Spinal cord (tissue), 10 donors: Measurements from ENCODE around the gene KLHDC7B. TPM values are rescaled to one million over a fixed set of nuclear protein-coding genes. Genes with fewer than 3 reads are reported as not detected.
"Not testable (repeated sequence)": the region's sequence is repeated elsewhere in the genome, so short reads cannot be mapped to it uniquely, and the experiment has no call there.

Experiments
- DNase-seq, 6 donors: peaks; one replicate each; pipeline versions ENCODE4 v3.0.0 to v3.0.0-alpha.2; 2013 to 2015; ENCODE audit warnings: low spot score in 6 of 6, low read depth in 4 of 6
- H3K27ac ChIP-seq: one replicate; pipeline ENCODE4 v1.5.1; 2013; ENCODE audit warnings: low read depth, low read length, control low read depth
- H3K27me3 ChIP-seq: one replicate; pipeline ENCODE4 v1.6.1; 2013; ENCODE audit warnings: low read length; ENCODE audit not compliant: control insufficient read depth, insufficient read depth
- H3K36me3 ChIP-seq: one replicate; pipeline ENCODE4 v1.6.1; 2013; ENCODE audit warnings: low read length; ENCODE audit not compliant: control insufficient read depth, insufficient read depth
- H3K4me1 ChIP-seq: one replicate; pipeline ENCODE4 v1.6.1; 2013; ENCODE audit warnings: low read length; ENCODE audit not compliant: control insufficient read depth, insufficient read depth
- H3K4me3 ChIP-seq: one replicate; pipeline ENCODE4 v1.5.1; 2013; ENCODE audit warnings: low read depth, low read length, control low read depth
- H3K9me3 ChIP-seq: one replicate; pipeline ENCODE4 v1.6.1; 2013; ENCODE audit warnings: low read length; ENCODE audit not compliant: control insufficient read depth, insufficient read depth
- WGBS: methylation state at CpG from one replicate; pipeline ENCODE4 v1.1.5; 2013; ENCODE audit warnings: missing lambda C conversion rate; ENCODE audit not compliant: insufficient coverage; 5-methylcytosine and 5-hydroxymethylcytosine counted together
- polyA plus RNA-seq, 2 donors: library from polyadenylated mRNA; unstranded; fragments of 120-200 nt; gene quantifications; one replicate each; pipeline ENCODE4 v1.2.1, GENCODE V29; 2013; ENCODE audit not compliant: insufficient read length in 2 of 2
- total RNA-seq, 2 donors: library from RNA; depleted of rRNA in 1 of 2; stranded (reverse); fragments of 120-200 nt in 1 of 2; fragments of >200 nt in 1 of 2; gene quantifications; one replicate each; pipeline versions ENCODE4 v1.2.3 to v1.2.4, GENCODE V29; 2013 to 2014
- donor health status: healthy.

The KLHDC7B gene
- total and polyA plus RNA-seq, 4 donors: 0.06 to 0.22 TPM; not detected in 2

DNA sequence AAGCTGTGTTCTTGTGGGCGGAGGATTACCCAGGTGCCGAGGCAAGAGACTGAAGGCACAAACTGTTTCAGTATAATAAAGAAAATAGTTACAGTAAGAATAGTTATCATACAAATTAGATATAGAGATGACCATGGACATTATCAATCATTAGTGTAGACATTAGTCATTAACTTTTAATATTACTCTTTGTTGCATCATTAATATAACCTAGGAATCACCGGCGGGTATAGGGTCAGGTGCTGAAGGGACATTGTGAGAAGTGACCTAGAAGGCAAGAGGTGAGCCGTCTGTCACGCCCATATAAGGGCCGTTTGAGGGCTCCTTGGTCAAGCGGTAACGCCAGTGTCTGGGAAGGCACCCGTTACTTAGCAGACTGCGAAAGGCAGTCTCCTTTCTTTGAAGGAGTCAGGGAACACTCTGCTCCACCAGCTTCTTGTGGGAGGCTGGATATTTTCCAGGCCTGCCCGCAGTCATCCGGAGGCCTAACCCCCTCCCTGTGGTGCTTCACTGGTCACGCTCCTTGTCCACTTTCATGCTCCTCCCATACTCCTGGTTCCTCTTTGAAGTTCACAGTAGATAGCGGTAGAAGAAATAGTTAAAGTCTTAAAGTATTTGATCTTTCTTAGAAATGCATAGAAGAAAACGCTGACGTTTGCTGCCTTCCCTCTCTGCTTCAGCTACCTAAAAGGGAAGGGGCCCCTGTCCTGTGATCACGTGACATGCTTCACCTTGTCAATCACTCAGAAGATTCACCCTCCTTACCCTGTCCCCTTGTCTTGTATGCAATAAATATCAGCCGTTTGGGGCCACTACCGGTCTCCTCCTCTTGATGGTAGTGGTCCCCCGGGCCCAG lies 11.6 kb upstream of the KLHDC7B start:
- not testable (repeated sequence) for H3K36me3 ChIP-seq, DNase-seq, H3K9me3 ChIP-seq, H3K4me3 ChIP-seq, H3K27ac ChIP-seq
- peaks cover 32% of the 10 kb centered on the region for H3K4me1 ChIP-seq
- peaks cover 61% of the 10 kb centered on the region for H3K27me3 ChIP-seq
- WGBS: 57% methylated on average over 8 of the region's 21 CpGs

DNA sequence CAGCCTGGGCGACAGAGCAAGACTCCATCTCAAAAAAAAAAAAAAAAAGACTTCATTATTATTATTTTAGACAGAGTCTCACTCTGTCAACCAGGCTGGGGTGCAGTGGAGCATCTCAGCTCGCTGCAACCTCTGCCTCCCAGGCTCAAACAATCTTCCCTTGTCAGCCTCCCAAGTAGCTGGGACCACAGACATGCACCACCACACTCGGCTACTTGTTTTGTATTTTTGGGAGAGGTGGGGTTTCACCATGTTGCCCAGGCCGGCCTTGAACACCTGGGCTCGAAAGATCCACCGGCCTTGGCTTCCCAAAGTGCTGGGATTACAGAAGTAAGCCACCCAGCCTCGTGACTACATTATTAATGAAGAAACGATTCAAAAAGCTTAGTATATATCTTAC lies 10.6 kb upstream of the KLHDC7B start:
- Histone ChIP-seq H3K27me3 (peaks cover 53% of the 10 kb centered on the region), H3K4me3 (no peak overlapping the region), H3K27ac (no peak overlapping the region), H3K4me1 (peaks cover 25% of the 10 kb centered on the region), H3K36me3 (no peaks in the 10 kb centered on the region), H3K9me3 (no peaks in the 10 kb centered on the region)
- no peak for DNase-seq
- no CpG with 5 or more reads among the region's 8 CpGs for WGBS

DNA sequence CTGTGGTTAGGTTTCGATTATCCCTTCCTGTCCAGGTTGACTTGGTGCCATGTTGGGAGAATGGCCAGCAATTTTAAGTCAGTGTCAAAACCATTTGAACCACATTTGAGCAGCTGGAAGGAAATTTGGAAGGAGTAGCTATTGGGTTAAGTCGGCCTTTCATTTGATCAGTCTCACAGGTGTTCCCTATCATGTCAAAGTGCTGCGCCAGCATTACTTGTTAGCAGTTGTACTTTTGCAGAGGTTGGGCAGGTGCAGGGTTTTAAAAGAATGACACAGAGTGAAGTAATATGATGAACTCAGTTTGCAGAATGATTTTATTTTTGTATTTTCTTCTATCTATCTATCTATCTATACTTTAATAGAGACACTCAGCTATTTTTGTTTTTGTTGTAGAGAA lies 9.5 kb upstream of the KLHDC7B start:
- DNase-seq: no peak
- no peak overlapping the region for H3K4me3 ChIP-seq
- no peaks in the 10 kb centered on the region for H3K36me3 ChIP-seq
- peaks cover 14% of the 10 kb centered on the region for H3K4me1 ChIP-seq
- 100% methylated on average over 1 of the region's 3 CpGs for WGBS
- H3K27me3 ChIP-seq: peaks cover 42% of the 10 kb centered on the region
- H3K27ac ChIP-seq: no peak overlapping the region
- H3K9me3 ChIP-seq: no peaks in the 10 kb centered on the region

DNA sequence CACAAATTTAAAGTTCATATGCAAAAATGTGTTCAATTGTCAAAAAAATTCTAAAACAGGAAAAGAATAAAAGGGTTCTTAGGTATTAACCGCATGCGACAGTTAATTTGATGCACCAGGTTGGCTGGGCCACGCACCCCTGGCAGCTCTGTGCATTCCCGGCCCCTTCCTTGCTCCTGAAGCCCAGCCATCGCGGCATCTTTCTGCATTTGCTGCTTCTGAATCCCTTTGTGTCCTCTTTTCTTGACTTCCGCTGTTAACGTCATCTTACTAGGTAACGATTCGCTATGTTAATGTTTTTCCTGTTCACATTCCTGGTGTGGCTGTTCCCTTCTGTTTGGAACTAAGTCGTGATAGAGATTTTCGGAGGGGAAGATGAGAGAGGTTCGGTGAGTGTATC lies 7.9 kb upstream of the KLHDC7B start:
- Histone ChIP-seq H3K4me3 (no peak overlapping the region), H3K27ac (no peak overlapping the region), H3K9me3 (no peaks in the 10 kb centered on the region), H3K4me1 (no peaks in the 10 kb centered on the region), H3K36me3 (no peaks in the 10 kb centered on the region), H3K27me3 (peaks cover 32% of the 10 kb centered on the region)
- 80% methylated on average over 13 of the region's 13 CpGs for WGBS
- no peak for DNase-seq

DNA sequence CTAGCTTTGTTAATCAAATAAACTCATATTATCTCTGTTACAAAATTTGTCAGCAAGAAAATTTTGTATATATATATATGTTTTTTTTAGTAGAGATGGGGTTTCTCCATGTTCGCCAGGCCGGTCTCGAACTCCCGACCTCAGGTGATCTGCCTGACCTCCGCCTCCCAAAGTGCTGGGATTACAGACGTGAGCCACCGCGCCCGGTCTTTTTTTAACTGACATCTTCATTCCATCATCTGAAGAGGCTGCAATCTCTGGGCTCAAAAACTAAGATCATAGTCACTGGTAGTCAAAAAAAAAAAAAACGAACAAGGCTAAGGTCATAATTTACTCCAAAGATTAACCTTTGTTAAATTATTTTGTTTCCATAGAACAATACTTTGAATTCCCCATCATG lies 5.3 kb upstream of the KLHDC7B start:
- Histone ChIP-seq H3K9me3 (no peaks in the 10 kb centered on the region), H3K27ac (no peak overlapping the region), H3K27me3 (peaks cover 32% of the 10 kb centered on the region), H3K4me1 (peaks cover 11% of the 10 kb centered on the region), H3K4me3 (no peak overlapping the region), H3K36me3 (no peaks in the 10 kb centered on the region)
- no peak for DNase-seq
- WGBS: 92% methylated on average over 9 of the region's 10 CpGs

DNA sequence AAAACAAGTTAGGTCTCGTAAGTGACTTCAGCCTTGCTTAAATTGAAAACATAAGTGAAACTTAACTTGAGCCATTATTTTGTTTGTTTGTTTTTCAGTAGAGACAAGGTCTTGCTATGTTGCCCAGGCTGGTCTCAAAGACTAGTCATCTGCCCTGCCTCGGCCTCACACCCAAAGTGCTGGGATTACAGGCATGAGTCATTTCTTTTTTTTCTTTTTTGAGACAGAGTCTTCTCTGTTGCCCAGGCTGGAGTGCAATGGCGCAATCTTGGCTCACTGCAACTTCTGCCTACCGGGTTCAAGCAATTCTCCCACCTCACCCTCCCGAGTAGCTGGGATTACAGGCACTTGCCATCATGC lies 4.1 kb upstream of the KLHDC7B start:
- H3K27me3 ChIP-seq: peaks cover 42% of the 10 kb centered on the region
- 67% methylated on average over 2 of the region's 5 CpGs for WGBS
- not testable (repeated sequence) for DNase-seq

DNA sequence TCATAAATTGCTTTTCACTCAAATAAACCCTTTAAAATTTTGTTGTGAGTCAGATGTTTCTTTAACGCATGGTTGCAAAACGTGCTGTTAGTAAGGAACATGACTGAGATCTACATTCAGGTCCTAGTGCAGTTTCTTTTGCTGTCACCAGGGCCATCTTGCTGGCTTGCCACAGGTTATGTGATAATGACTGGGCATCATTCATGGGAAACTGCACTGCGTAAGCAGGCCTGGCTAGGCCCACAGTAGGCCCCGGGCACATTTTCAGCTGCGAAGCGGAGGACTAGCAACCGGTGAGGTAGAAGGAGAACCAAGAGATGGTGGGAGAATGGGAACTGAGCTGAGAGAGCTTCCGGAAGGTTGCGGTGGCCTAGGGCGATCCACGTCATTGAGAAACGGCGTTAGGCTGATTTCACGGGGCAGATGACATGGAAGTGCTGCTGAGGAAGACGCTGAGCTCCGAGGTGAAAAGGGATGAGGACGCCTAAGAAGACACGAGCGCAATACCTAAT lies 3.2 kb upstream of the KLHDC7B start:
- 92% methylated on average over 15 of the region's 19 CpGs for WGBS
- H3K4me3 ChIP-seq: no peak overlapping the region
- no peak overlapping the region for H3K27ac ChIP-seq
- DNase-seq: no peak
- peaks cover 11% of the 10 kb centered on the region for H3K4me1 ChIP-seq
- no peaks in the 10 kb centered on the region for H3K36me3 ChIP-seq
- peaks cover 45% of the 10 kb centered on the region for H3K27me3 ChIP-seq
- no peaks in the 10 kb centered on the region for H3K9me3 ChIP-seq

More for the DNA sequence above, 4.1 kb upstream of the KLHDC7B start:
- not testable (repeated sequence) for H3K4me3 ChIP-seq, H3K9me3 ChIP-seq, H3K27ac ChIP-seq, H3K36me3 ChIP-seq
- peaks cover 11% of the 10 kb centered on the region for H3K4me1 ChIP-seq

DNA sequence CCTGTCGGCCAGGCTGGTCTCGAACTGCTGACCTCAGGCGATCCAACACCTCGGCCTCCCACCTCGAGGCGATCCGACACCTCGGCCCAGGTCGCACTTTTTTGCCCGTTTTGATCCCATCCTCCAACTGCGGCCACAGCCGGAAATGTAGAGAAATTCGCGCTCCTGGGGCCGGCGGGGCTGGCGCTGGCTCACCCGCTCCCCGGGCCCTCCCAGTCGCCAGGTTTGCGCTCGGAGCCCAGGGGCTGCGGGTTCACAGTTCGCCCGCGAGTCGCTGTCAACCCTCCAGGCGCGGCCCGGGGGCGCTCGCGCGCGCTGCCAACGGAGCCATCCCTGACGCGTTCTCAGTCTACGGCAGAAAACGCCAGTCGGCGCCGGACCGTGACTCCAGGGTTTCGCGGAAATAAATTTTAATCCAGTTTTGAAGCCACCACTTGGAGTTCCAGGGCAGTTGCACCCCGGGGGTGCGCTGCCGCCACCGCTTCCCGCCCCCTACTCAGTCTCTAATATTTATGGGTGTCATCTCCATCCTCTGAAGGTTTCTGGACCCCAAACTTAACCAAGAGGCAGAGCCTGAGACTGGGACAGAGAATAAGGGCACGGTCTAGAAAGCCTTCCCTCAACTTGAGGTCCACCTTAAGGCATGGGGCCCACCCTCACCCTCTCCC lies 1.5 kb upstream of the KLHDC7B start:
- DNase-seq: peak in 2 of 6 donors; percentile 71 to 77
- no peak overlapping the region for H3K27ac ChIP-seq
- H3K4me3 ChIP-seq: no peak overlapping the region
- H3K36me3 ChIP-seq: no peaks in the 10 kb centered on the region
- H3K27me3 ChIP-seq: peaks cover 57% of the 10 kb centered on the region
- H3K4me1 ChIP-seq: peaks cover 11% of the 10 kb centered on the region
- no peaks in the 10 kb centered on the region for H3K9me3 ChIP-seq
- 4% methylated on average over 51 of the region's 52 CpGs for WGBS

DNA sequence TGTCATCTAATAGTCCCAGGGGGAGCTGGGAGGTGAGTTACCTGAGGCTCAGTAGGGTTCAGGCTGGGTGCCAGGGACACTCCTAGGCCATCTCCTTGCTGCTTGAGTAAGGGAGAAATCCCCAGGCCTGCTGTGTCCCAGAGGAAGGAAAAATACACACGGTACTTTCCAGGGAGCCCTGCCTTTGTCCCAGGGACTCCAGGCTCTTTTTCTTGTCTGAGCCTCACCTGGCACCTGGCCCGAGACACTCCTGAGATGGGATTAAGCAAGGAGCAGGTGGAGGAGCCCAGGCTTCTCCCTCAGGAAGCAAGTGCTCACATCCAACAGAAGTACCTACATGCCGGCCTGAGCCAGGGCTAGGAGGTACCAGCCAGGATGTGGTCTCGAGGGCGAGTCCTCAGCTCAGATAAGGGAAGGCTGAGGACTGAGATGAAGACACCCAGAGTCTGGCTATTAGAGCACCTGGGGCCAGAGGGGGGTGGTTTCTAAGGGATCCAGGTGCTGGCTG lies 899 bp upstream of the KLHDC7B start:
- Histone ChIP-seq H3K4me3 (no peak overlapping the region), H3K9me3 (no peaks in the 10 kb centered on the region), H3K27ac (no peak overlapping the region), H3K4me1 (peaks cover 11% of the 10 kb centered on the region), H3K27me3 (peaks cover 63% of the 10 kb centered on the region), H3K36me3 (no peaks in the 10 kb centered on the region)
- DNase-seq: no peak
- 88% methylated on average over 5 of the region's 5 CpGs for WGBS
